ENCODE results near the gene FAM174C.

DNA sequence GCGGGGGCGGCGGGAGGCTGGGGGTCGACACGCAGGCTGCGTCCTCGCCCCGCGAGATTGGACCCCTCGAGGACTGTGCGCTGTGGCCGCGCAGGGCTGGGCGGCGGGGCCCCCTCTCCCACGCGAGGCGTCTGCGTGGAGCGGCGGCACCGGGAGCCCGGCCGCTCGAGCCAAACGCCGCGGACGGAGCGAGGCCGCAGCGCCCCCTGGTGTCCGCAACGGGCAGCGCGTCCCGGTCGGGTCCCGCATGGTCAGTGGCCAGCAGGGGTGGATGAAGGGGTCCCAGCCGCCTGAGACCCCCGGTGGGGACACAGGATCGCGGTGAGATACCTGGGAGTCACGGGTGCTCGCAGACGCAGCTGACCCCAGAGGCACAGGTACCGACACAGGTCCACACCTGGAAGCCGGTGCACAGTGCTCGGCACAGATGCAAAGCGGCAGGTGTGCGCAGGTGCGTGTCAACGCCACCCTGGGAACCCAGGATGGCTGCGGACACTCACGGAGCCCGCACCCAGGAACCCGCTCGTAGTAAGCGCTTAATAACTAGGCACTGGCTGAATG, 8.3 kb upstream of the FAM174C start:
- TF ChIP-seq, protein P1, sequence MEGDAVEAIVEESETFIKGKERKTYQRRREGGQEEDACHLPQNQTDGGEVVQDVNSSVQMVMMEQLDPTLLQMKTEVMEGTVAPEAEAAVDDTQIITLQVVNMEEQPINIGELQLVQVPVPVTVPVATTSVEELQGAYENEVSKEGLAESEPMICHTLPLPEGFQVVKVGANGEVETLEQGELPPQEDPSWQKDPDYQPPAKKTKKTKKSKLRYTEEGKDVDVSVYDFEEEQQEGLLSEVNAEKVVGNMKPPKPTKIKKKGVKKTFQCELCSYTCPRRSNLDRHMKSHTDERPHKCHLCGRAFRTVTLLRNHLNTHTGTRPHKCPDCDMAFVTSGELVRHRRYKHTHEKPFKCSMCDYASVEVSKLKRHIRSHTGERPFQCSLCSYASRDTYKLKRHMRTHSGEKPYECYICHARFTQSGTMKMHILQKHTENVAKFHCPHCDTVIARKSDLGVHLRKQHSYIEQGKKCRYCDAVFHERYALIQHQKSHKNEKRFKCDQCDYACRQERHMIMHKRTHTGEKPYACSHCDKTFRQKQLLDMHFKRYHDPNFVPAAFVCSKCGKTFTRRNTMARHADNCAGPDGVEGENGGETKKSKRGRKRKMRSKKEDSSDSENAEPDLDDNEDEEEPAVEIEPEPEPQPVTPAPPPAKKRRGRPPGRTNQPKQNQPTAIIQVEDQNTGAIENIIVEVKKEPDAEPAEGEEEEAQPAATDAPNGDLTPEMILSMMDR (IDR thresholded peaks at IDR 0.05 in 2 of 3, conservative IDR thresholded peaks at IDR 0.05 in 1 of 3; ENCODE audit: borderline replicate concordance in 1 of 3, insufficient read depth in 1 of 3, low read depth in 2 of 3, low read length in 2 of 3), result peak in 2 of 3 experiments; percentile 87 to 89; a peak in 4 of 6 replicates
- TF ChIP-seq, protein P2, sequence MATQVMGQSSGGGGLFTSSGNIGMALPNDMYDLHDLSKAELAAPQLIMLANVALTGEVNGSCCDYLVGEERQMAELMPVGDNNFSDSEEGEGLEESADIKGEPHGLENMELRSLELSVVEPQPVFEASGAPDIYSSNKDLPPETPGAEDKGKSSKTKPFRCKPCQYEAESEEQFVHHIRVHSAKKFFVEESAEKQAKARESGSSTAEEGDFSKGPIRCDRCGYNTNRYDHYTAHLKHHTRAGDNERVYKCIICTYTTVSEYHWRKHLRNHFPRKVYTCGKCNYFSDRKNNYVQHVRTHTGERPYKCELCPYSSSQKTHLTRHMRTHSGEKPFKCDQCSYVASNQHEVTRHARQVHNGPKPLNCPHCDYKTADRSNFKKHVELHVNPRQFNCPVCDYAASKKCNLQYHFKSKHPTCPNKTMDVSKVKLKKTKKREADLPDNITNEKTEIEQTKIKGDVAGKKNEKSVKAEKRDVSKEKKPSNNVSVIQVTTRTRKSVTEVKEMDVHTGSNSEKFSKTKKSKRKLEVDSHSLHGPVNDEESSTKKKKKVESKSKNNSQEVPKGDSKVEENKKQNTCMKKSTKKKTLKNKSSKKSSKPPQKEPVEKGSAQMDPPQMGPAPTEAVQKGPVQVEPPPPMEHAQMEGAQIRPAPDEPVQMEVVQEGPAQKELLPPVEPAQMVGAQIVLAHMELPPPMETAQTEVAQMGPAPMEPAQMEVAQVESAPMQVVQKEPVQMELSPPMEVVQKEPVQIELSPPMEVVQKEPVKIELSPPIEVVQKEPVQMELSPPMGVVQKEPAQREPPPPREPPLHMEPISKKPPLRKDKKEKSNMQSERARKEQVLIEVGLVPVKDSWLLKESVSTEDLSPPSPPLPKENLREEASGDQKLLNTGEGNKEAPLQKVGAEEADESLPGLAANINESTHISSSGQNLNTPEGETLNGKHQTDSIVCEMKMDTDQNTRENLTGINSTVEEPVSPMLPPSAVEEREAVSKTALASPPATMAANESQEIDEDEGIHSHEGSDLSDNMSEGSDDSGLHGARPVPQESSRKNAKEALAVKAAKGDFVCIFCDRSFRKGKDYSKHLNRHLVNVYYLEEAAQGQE (IDR thresholded peaks at IDR 0.05; ENCODE audit: low read depth), result no peak
- TF ChIP-seq POLR2A (IDR thresholded peaks at IDR 0.05; ENCODE audit: borderline replicate concordance, extremely low read depth, insufficient read depth, insufficient read length) (no peak), EZH2phosphoT487 (IDR thresholded peaks at IDR 0.05; ENCODE audit: borderline replicate concordance) (no peak), CEBPB (IDR thresholded peaks at IDR 0.05; ENCODE audit: low read depth) (no peak), CBX3 (IDR thresholded peaks at IDR 0.05; ENCODE audit: low read depth) (no peak), EZH2 (IDR thresholded peaks at IDR 0.05) (no peak), POLR2AphosphoS5 (IDR thresholded peaks at IDR 0.05; ENCODE audit: low read depth, low read length) (0 out of 2 replicates have a peak, but pooled peaks have one; percentile 14), YY1 (IDR thresholded peaks at IDR 0.05; ENCODE audit: extremely low read depth, insufficient replicate concordance, low read depth, low read length) (no peak), RAD21 (IDR thresholded peaks at IDR 0.05; ENCODE audit: low read depth) (no peak), EGR1 (IDR thresholded peaks at IDR 0.05; ENCODE audit: low read depth) (no peak)
- TF ChIP-seq, protein P3, sequence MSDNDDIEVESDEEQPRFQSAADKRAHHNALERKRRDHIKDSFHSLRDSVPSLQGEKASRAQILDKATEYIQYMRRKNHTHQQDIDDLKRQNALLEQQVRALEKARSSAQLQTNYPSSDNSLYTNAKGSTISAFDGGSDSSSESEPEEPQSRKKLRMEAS (IDR thresholded peaks at IDR 0.05), result no peak
